Measurements from ENCODE around the gene KCTD8.

The KCTD8 gene

GRCh38 chr4:44425614-44426208, 22.9 kb downstream of the KCTD8 start:
- peak; percentile 18 for DNase-seq (ENCODE audit: low read depth)
- H3K4me3 ChIP-seq (ENCODE audit: low read depth, low read length) = no peak overlapping the region
- TF ChIP-seq CTCF (IDR thresholded peaks at IDR 0.05; ENCODE audit: low read depth, low read length) (peak; percentile 17), MYC (IDR thresholded peaks at IDR 0.05; ENCODE audit: low read depth, low read length) (no peak)

- TF ChIP-seq CTCF (IDR thresholded peaks at IDR 0.05; ENCODE audit: low read depth, low read length) (no peak), MAX (IDR thresholded peaks at IDR 0.05; ENCODE audit: low read depth, low read length) (no peak), MYC (IDR thresholded peaks at IDR 0.05; ENCODE audit: low read depth, low read length) (no peak), POLR2A (IDR thresholded peaks at IDR 0.05; ENCODE audit: extremely low read depth, insufficient read length) (no peak)
- DNase-seq (ENCODE audit: low read depth) = no peak
- no peak overlapping the region for H3K4me3 ChIP-seq (ENCODE audit: low read depth, low read length)
These were observed 25.7 kb downstream of the KCTD8 start for GRCh38 chr4:44422912-44423311.

- no peak overlapping the region for H3K4me3 ChIP-seq (ENCODE audit: low read depth, low read length)
- DNase-seq (ENCODE audit: low read depth) = no peak
- TF ChIP-seq POLR2A (IDR thresholded peaks at IDR 0.05; ENCODE audit: extremely low read depth, insufficient read length) (no peak), MAX (IDR thresholded peaks at IDR 0.05; ENCODE audit: low read depth, low read length) (no peak), CTCF (IDR thresholded peaks at IDR 0.05; ENCODE audit: low read depth, low read length) (no peak), MYC (IDR thresholded peaks at IDR 0.05; ENCODE audit: low read depth, low read length) (no peak)
These were observed 27.1 kb downstream of the KCTD8 start for GRCh38 chr4:44421330-44422065.

- DNase-seq (ENCODE audit: low read depth) = no peak
- TF ChIP-seq MAX (IDR thresholded peaks at IDR 0.05; ENCODE audit: low read depth, low read length) = no peak
- TF ChIP-seq MYC (IDR thresholded peaks at IDR 0.05; ENCODE audit: low read depth, low read length) = no peak
- TF ChIP-seq POLR2A (IDR thresholded peaks at IDR 0.05; ENCODE audit: extremely low read depth, insufficient read length) = no peak
- no peak for TF ChIP-seq CTCF (IDR thresholded peaks at IDR 0.05; ENCODE audit: low read depth, low read length)
- H3K4me3 ChIP-seq (ENCODE audit: low read depth, low read length) = no peak overlapping the region
These were observed 33.4 kb downstream of the KCTD8 start for GRCh38 chr4:44415251-44415650.

- DNase-seq (ENCODE audit: low read depth) = no peak
- H3K4me3 ChIP-seq (ENCODE audit: low read depth, low read length) = no peak overlapping the region
- TF ChIP-seq MYC (IDR thresholded peaks at IDR 0.05; ENCODE audit: low read depth, low read length) (no peak), CTCF (IDR thresholded peaks at IDR 0.05; ENCODE audit: low read depth, low read length) (no peak), MAX (IDR thresholded peaks at IDR 0.05; ENCODE audit: low read depth, low read length) (no peak), POLR2A (IDR thresholded peaks at IDR 0.05; ENCODE audit: extremely low read depth, insufficient read length) (no peak)
These were observed 80.0 kb downstream of the KCTD8 start for GRCh38 chr4:44368413-44369167.
